ENCODE data around the gene MYEOV.

- TF ChIP-seq CTCF (IDR thresholded peaks at IDR 0.05), result no peak
- TF ChIP-seq EP300 (IDR thresholded peaks at IDR 0.05), result no peak
Observed at GRCh38 chr11:69265210-69265609, 28.7 kb upstream of the MYEOV start.

Data from esophagus muscularis mucosa (tissue), 3 donors.